Measurements from ENCODE around the gene NTSR1. TPM values are rescaled to one million over a fixed set of nuclear protein-coding genes. Genes with fewer than 3 reads are reported as not detected.

The NTSR1 gene
- total RNA-seq, 1 donor from 2014 or later = not detected

GRCh38 chr20:62776035-62776691, 67.5 kb downstream of the NTSR1 start:
- H3K9me3 Mint-ChIP-seq = no peaks in the 10 kb centered on the region
- TF ChIP-seq CTCF (conservative IDR thresholded peaks at IDR 0.05) = no peak
- no peak overlapping the region for H3K4me3 Mint-ChIP-seq
- H3K27ac Mint-ChIP-seq (ENCODE audit: unreplicated experiment) = no peak overlapping the region
- DNase-seq (ENCODE audit: low read depth, low spot score) = no peak
- H3K27me3 Mint-ChIP-seq (ENCODE audit: low read depth) = peaks cover 5% of the 10 kb centered on the region
- no peaks in the 10 kb centered on the region for H3K36me3 Mint-ChIP-seq (ENCODE audit: low read depth)
- peaks cover 24% of the 10 kb centered on the region for H3K4me1 Mint-ChIP-seq

GRCh38 chr20:62776692-62777527, 68.3 kb downstream of the NTSR1 start:
- H3K4me3 Mint-ChIP-seq = no peak overlapping the region
- peak overlapping the region; percentile 75 for H3K27ac Mint-ChIP-seq (ENCODE audit: unreplicated experiment)
- H3K36me3 Mint-ChIP-seq (ENCODE audit: low read depth) = no peaks in the 10 kb centered on the region
- peaks cover 24% of the 10 kb centered on the region for H3K4me1 Mint-ChIP-seq
- peaks cover 5% of the 10 kb centered on the region for H3K27me3 Mint-ChIP-seq (ENCODE audit: low read depth)
- no peak for DNase-seq (ENCODE audit: low read depth, low spot score)
- no peak for TF ChIP-seq CTCF (conservative IDR thresholded peaks at IDR 0.05)
- H3K9me3 Mint-ChIP-seq = no peaks in the 10 kb centered on the region

- Mint-ChIP-seq H3K4me3 (no peak overlapping the region), H3K9me3 (no peaks in the 10 kb centered on the region), H3K27me3 (ENCODE audit: low read depth) (peaks cover 5% of the 10 kb centered on the region), H3K27ac (ENCODE audit: unreplicated experiment) (no peak overlapping the region), H3K36me3 (ENCODE audit: low read depth) (no peaks in the 10 kb centered on the region), H3K4me1 (peaks cover 21% of the 10 kb centered on the region)
- DNase-seq (ENCODE audit: low read depth, low spot score) = no peak
- TF ChIP-seq CTCF (conservative IDR thresholded peaks at IDR 0.05) = no peak
Observed at GRCh38 chr20:62777528-62777830, 68.8 kb downstream of the NTSR1 start.

- no peak for TF ChIP-seq CTCF (conservative IDR thresholded peaks at IDR 0.05)
- H3K27ac Mint-ChIP-seq (ENCODE audit: unreplicated experiment) = no peak overlapping the region
- peaks cover 16% of the 10 kb centered on the region for H3K4me1 Mint-ChIP-seq
- DNase-seq (ENCODE audit: low read depth, low spot score) = no peak
- no peaks in the 10 kb centered on the region for H3K36me3 Mint-ChIP-seq (ENCODE audit: low read depth)
- H3K27me3 Mint-ChIP-seq (ENCODE audit: low read depth) = peaks cover 5% of the 10 kb centered on the region
- no peak overlapping the region for H3K4me3 Mint-ChIP-seq
- H3K9me3 Mint-ChIP-seq = no peaks in the 10 kb centered on the region
Observed at GRCh38 chr20:62778058-62778457, 69.4 kb downstream of the NTSR1 start.

GRCh38 chr20:62778601-62779416, 70.2 kb downstream of the NTSR1 start:
- Mint-ChIP-seq H3K4me1 (peaks cover 10% of the 10 kb centered on the region), H3K36me3 (ENCODE audit: low read depth) (no peaks in the 10 kb centered on the region), H3K9me3 (no peaks in the 10 kb centered on the region), H3K27me3 (ENCODE audit: low read depth) (peaks cover 5% of the 10 kb centered on the region), H3K4me3 (no peak overlapping the region), H3K27ac (ENCODE audit: unreplicated experiment) (no peak overlapping the region)
- TF ChIP-seq CTCF (conservative IDR thresholded peaks at IDR 0.05) = no peak
- no peak for DNase-seq (ENCODE audit: low read depth, low spot score)
